ENCODE measurements around the gene SLC9A9. TPM values are rescaled to one million over a fixed set of nuclear protein-coding genes. Genes with fewer than 3 reads are reported as not detected.
A peak's percentile ranks its signal among the peaks of the same experiment; 100 is the strongest.

SLC9A9 gene
- total RNA-seq, 1 donor from 2014 or later, result 11.4 TPM

- H3K36me3 Mint-ChIP-seq (ENCODE audit: unreplicated experiment), result peaks cover 13% of the 10 kb centered on the region
- H3K27me3 Mint-ChIP-seq (ENCODE audit: unreplicated experiment), result peaks cover 4% of the 10 kb centered on the region
- TF ChIP-seq, protein P1, sequence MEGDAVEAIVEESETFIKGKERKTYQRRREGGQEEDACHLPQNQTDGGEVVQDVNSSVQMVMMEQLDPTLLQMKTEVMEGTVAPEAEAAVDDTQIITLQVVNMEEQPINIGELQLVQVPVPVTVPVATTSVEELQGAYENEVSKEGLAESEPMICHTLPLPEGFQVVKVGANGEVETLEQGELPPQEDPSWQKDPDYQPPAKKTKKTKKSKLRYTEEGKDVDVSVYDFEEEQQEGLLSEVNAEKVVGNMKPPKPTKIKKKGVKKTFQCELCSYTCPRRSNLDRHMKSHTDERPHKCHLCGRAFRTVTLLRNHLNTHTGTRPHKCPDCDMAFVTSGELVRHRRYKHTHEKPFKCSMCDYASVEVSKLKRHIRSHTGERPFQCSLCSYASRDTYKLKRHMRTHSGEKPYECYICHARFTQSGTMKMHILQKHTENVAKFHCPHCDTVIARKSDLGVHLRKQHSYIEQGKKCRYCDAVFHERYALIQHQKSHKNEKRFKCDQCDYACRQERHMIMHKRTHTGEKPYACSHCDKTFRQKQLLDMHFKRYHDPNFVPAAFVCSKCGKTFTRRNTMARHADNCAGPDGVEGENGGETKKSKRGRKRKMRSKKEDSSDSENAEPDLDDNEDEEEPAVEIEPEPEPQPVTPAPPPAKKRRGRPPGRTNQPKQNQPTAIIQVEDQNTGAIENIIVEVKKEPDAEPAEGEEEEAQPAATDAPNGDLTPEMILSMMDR (IDR thresholded peaks at IDR 0.05; ENCODE audit: partially characterized antibody, unreplicated experiment), result no peak
- peak overlapping the region; percentile 31 for H3K27ac Mint-ChIP-seq (ENCODE audit: unreplicated experiment)
- peaks cover 18% of the 10 kb centered on the region for H3K4me1 Mint-ChIP-seq (ENCODE audit: low read depth, unreplicated experiment)
- peaks cover 2% of the 10 kb centered on the region for H3K9me3 Mint-ChIP-seq (ENCODE audit: unreplicated experiment)
- no peak overlapping the region for H3K4me3 Mint-ChIP-seq (ENCODE audit: unreplicated experiment)
- DNase-seq, result no peak
These were observed 116.5 kb downstream of the SLC9A9 start for GRCh38 chr3:143731776-143732175.

GRCh38 chr3:143731320-143731719, 116.9 kb downstream of the SLC9A9 start:
- no peak for DNase-seq
- H3K4me1 Mint-ChIP-seq (ENCODE audit: low read depth, unreplicated experiment), result peaks cover 18% of the 10 kb centered on the region
- peaks cover 4% of the 10 kb centered on the region for H3K9me3 Mint-ChIP-seq (ENCODE audit: unreplicated experiment)
- peaks cover 13% of the 10 kb centered on the region for H3K36me3 Mint-ChIP-seq (ENCODE audit: unreplicated experiment)
- H3K27ac Mint-ChIP-seq (ENCODE audit: unreplicated experiment), result no peak overlapping the region
- peaks cover 4% of the 10 kb centered on the region for H3K27me3 Mint-ChIP-seq (ENCODE audit: unreplicated experiment)
- no peak overlapping the region for H3K4me3 Mint-ChIP-seq (ENCODE audit: unreplicated experiment)
- TF ChIP-seq, protein P1 (IDR thresholded peaks at IDR 0.05; ENCODE audit: partially characterized antibody, unreplicated experiment), result no peak

DNA sequence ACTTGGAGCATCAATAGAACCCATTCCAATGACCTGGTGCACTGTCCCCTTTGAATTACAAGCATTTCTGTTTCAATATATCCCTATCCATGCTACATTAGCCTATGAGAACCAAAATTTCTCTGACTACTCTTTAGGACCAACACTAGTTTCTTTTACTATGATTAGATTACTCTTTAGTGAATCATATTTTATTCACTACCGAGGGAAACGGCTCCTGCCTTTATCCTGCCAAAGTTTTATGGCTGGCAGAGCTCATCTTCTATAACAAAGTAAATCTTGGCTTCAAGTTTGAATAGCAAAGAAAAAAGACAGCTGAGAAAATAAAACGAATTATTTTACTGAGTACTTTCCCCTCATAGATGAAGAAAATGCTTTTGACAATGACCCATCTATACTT, 120.9 kb downstream of the SLC9A9 start:
- peaks cover 2% of the 10 kb centered on the region for H3K27me3 Mint-ChIP-seq (ENCODE audit: unreplicated experiment)

DNA sequence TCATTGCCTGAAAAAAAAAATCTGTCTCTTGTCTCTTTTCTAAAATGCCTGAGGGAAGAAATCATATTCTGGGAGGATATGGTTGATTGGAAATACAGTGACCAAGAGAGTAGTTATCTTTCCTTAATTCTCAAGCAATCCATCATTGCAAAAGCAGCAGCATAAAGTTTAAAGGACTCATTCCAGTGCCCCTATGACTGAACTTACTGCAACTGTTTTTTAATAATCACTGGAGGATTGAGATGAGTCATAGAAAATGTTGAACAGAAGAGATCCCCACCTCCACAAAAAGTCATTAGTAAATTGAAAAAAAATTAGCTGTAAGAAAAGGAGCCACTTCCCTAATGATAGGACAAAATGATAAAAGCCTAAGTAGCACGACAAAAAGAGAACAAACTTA, 121.5 kb downstream of the SLC9A9 start:
- H3K9me3 Mint-ChIP-seq (ENCODE audit: unreplicated experiment), result peaks cover 5% of the 10 kb centered on the region
- H3K27me3 Mint-ChIP-seq (ENCODE audit: unreplicated experiment), result peaks cover 2% of the 10 kb centered on the region
- H3K36me3 Mint-ChIP-seq (ENCODE audit: unreplicated experiment), result peaks cover 14% of the 10 kb centered on the region
- no peak for DNase-seq
- no peak overlapping the region for H3K27ac Mint-ChIP-seq (ENCODE audit: unreplicated experiment)
- no peak overlapping the region for H3K4me3 Mint-ChIP-seq (ENCODE audit: unreplicated experiment)
- TF ChIP-seq, protein P1 (IDR thresholded peaks at IDR 0.05; ENCODE audit: partially characterized antibody, unreplicated experiment), result no peak
- H3K4me1 Mint-ChIP-seq (ENCODE audit: low read depth, unreplicated experiment), result peaks cover 4% of the 10 kb centered on the region

More for the DNA sequence above, 120.9 kb downstream of the SLC9A9 start:
- no peak for DNase-seq
- H3K36me3 Mint-ChIP-seq (ENCODE audit: unreplicated experiment), result peaks cover 13% of the 10 kb centered on the region
- peaks cover 5% of the 10 kb centered on the region for H3K9me3 Mint-ChIP-seq (ENCODE audit: unreplicated experiment)
- H3K27ac Mint-ChIP-seq (ENCODE audit: unreplicated experiment), result no peak overlapping the region
- peaks cover 8% of the 10 kb centered on the region for H3K4me1 Mint-ChIP-seq (ENCODE audit: low read depth, unreplicated experiment)
- TF ChIP-seq, protein P1 (IDR thresholded peaks at IDR 0.05; ENCODE audit: partially characterized antibody, unreplicated experiment), result no peak
- H3K4me3 Mint-ChIP-seq (ENCODE audit: unreplicated experiment), result no peak overlapping the region

- H3K9me3 Mint-ChIP-seq (ENCODE audit: unreplicated experiment), result peaks cover 2% of the 10 kb centered on the region
- TF ChIP-seq, protein P1 (IDR thresholded peaks at IDR 0.05; ENCODE audit: partially characterized antibody, unreplicated experiment), result no peak
- peaks cover 6% of the 10 kb centered on the region for H3K27me3 Mint-ChIP-seq (ENCODE audit: unreplicated experiment)
- no peak overlapping the region for H3K27ac Mint-ChIP-seq (ENCODE audit: unreplicated experiment)
- H3K36me3 Mint-ChIP-seq (ENCODE audit: unreplicated experiment), result peaks cover 5% of the 10 kb centered on the region
- DNase-seq, result no peak
- no peak overlapping the region for H3K4me3 Mint-ChIP-seq (ENCODE audit: unreplicated experiment)
- peaks cover 3% of the 10 kb centered on the region for H3K4me1 Mint-ChIP-seq (ENCODE audit: low read depth, unreplicated experiment)
These were observed 127.9 kb downstream of the SLC9A9 start for GRCh38 chr3:143720381-143720780.

All from glutamatergic neuron (in vitro differentiated cells).